ENCODE data around the gene CMSS1.
A peak's percentile ranks its signal among the peaks of the same experiment; 100 is the strongest.

DNA sequence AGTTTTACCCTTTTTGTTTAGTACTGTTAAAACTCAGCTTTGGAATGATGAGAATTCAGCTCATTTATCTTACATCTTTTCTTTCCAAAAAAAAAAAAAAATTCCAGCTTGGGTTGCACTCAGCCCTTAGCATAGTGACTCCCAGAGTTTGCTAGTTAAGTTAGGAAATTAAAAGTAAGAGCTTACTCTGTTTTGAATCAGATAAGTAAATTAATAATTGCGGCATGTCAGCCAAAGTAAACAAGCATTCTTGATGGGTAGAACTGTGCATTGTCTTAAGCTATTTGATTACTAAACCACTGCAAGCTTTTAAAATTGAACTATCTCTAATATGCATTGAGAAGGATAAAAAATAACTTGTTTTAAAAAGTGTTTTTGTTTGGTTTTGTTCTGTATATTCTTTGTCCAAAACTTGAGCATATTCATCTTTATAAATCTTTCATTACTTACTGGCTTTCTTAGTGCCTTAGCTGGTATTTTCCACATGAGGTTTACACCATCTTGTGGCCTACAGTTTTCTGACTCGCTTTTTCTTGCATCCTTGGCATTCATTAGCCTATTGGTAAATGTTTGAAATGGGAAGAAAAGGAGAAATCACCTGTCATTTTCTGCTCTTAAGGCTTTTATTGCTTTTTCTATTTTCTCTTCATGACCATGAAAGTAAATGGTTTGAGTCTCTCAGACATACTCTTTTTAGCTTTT lies 189.1 kb downstream of the CMSS1 start:
- no peak for TF ChIP-seq POLR2A (IDR thresholded peaks at IDR 0.05)
- TF ChIP-seq, protein P1, sequence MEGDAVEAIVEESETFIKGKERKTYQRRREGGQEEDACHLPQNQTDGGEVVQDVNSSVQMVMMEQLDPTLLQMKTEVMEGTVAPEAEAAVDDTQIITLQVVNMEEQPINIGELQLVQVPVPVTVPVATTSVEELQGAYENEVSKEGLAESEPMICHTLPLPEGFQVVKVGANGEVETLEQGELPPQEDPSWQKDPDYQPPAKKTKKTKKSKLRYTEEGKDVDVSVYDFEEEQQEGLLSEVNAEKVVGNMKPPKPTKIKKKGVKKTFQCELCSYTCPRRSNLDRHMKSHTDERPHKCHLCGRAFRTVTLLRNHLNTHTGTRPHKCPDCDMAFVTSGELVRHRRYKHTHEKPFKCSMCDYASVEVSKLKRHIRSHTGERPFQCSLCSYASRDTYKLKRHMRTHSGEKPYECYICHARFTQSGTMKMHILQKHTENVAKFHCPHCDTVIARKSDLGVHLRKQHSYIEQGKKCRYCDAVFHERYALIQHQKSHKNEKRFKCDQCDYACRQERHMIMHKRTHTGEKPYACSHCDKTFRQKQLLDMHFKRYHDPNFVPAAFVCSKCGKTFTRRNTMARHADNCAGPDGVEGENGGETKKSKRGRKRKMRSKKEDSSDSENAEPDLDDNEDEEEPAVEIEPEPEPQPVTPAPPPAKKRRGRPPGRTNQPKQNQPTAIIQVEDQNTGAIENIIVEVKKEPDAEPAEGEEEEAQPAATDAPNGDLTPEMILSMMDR (IDR thresholded peaks at IDR 0.05), result peak in 3 of 4 donors; percentile 3 to 31 (median 22)

Data from right lobe of liver (tissue), 4 donors.